GM03348 (cell line): ENCODE results near the gene SMTNL1.
A peak's percentile ranks its signal among the peaks of the same experiment; 100 is the strongest.

Source experiments
- DNase-seq: peaks from one replicate; pipeline ENCODE4 v3.0.0; 2012; ENCODE audit warnings: low spot score

SMTNL1 gene

DNA sequence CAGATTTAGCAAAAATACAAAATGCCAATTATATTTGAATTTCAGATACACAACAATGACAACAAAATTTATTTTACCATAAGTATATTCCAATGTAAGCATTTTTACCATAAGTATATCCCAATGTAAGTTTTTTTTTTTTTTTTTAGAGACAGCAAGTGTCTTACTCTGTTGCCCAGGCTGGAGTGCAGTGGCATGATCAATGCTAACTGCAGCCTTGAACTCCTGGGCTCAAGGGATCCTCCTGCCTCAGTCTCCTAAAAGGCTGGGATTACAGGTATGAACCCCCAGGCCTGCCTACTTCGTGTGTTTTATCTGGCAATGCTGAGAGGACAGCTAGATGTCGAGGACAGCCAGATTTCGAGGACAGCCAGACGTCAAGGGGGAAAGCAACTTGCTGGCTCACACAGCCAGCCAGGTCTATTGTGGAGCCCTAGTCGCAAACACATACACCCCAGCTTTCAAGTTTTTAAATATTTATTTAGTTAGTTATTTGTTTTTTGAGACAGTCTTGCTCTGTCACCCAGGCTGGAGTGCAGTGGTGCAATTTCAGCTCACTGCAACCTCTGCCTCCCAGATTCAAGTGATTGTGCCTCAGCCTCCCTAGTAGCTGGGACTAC lies 59.0 kb downstream of the SMTNL1 start:
- no peak for DNase-seq

DNA sequence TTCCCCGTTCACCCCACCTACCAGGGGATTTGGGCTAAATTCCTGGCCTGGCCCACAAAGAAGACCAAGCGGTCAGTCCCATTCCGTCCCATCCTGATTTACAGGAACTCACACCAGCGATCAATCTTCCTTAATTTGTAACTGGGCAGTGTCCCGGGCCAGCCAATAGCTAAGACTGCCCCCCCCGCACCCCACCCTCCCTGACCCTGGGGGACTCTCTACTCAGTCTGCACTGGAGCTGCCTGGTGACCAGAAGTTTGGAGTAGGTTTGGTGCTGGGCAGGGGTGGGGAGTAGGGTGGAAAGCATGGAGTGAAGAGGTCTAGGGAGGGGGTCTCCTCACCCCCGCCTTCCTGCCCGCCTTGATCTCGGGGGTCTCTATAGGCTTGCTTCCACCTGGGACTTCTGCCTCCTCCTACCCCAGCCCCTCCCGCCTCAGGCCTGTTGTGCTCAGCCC lies 60.1 kb downstream of the SMTNL1 start, which contains the start of gene SERPING1:
Gene SERPING1 (plus strand): TSS at position 225 of the 455 bp plus-strand sequence. CDS start 586 bp downstream, outside the sequence.
- peak; percentile 78 for DNase-seq

DNA sequence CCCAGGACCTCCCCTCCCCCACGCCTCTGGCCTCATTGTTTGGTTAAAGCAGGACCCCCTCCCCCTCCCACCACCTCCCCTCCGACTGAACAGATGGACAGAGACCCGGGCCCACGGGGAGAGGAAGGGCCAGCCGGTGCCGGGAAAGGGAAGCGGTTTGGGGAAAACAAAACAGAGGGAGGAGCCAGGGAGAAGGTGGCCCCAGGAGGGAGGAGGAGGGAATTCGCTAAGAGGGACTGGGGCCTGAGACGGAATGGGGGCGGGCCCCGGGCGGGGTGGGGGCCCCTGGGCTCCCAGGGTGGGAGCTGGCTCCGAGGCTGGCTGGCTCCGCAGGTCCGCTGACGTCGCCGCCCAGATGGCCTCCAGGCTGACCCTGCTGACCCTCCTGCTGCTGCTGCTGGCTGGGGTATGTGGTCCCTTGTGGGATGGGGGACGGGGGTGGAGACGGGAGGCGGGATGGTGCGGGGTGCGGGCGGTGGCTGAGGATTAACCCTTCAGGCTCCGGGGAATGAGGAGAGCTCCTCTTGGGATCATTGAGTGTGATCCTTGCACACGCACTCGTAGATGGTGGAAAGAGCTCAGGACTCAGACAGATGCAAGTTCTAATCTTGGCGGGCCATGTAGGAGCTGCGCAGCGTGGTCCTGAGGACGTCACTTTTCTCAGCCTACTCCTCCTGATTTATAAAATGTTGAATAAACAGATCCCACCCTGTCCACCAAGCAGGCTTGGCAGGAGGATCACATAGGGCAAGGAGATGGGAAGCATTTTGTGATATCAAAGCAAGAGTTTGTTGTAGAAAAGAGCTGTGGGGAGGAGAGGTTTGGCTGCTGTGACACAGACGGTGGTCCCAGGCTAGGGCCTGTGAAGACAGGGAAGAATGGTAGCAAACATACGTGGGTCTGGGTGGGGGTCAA lies 60.8 kb downstream of the SMTNL1 start:
- DNase-seq = peak; percentile 95

DNA sequence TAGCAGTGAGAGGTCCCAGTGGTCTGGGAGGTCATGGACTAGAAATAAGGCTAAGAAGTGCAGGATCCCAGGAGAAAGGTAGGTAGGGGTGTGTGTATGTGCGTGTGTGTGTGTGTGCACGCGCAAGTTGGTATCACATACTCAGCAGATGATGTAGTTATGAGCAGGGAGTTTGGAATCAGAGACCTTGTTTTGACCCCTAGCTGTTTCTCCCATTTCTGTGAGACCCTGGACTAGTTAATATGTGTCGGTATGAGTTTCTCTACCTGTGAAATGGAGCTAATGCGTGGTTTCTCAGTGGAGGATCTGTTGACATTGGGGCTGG lies 61.4 kb downstream of the SMTNL1 start:
- peak; percentile 39 for DNase-seq

DNA sequence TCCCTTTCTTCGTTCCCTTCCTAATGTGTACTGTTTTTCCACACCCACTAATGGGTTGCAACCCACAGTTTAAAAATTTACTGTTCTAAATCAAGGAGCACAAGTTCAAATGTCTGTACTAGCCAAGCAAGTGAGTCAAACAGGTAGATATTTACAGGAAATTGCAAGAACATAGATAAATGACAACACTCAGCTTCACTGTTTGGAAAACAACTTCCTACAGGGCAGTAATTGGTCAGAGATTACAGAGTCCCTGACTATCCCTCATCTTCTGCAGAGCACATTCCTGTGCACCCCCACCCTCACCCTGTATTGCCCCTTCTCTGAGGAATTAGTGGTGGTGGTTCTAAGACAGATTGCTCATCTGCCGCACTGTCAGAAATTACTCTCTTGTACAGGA lies 62.0 kb downstream of the SMTNL1 start:
- DNase-seq = no peak
